HG03175 (cell line): ENCODE measurements around the gene CACNA1G.

Source experiments
- ATAC-seq: cut with Tn5 transposase; IDR thresholded peaks from one replicate; pipeline ENCODE4 v1.9.1; 2021; ENCODE audit warnings: mild to moderate bottlenecking, moderate library complexity; ENCODE audit not compliant: unreplicated experiment

The CACNA1G gene

DNA sequence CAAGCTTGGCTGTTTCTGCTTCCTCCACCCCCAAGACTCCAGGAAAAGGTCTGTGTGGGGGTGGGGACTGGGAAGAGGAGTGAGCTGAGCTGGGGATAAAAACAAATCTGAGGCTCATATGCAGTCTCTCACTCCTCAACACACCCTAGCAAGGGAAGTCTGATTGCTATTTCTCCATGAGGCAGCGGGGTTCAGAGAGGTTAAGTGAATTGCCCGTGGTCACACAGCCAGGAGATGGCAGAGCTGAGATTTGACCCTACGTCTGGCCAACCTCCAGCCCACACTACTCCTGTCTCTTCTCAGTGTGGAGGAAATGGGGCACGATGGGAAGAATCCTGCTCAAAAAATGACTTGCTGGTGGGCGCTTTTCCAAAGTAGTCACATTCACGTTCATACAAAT is 69.4 kb downstream of the CACNA1G start:
- no peak for ATAC-seq

DNA sequence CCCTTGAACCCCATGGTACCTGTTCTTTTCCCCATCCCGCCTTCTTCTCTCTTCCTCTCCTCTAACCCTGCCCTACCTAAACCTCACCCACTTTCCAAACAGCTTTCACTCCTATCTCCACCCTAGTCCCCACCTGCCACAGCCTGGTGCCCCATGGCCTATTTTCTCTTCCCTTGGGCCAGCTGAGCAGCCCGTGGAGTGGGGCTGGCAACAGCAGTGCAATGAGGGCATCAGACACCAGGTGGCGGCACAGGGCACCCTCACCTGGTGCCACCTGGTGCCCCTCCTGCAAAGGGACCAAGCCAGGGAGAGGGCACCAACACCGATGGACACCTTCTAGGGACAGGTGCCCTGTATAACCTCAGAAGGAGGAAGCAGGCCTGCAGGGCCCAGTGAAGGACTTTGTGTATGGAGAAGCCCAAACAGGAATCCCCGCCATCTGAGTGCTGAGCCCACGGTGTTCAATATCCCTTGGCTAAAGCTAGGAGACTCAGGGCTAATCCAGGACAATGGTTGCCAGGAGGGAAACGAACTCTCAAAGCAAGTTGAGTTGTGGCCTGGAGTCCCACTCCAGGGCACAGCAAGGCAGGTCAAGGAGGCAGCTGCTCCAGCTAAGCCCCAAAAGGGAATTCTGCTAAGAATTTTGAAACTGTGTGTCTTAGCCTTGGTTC is 70.1 kb downstream of the CACNA1G start:
- ATAC-seq = no peak

DNA sequence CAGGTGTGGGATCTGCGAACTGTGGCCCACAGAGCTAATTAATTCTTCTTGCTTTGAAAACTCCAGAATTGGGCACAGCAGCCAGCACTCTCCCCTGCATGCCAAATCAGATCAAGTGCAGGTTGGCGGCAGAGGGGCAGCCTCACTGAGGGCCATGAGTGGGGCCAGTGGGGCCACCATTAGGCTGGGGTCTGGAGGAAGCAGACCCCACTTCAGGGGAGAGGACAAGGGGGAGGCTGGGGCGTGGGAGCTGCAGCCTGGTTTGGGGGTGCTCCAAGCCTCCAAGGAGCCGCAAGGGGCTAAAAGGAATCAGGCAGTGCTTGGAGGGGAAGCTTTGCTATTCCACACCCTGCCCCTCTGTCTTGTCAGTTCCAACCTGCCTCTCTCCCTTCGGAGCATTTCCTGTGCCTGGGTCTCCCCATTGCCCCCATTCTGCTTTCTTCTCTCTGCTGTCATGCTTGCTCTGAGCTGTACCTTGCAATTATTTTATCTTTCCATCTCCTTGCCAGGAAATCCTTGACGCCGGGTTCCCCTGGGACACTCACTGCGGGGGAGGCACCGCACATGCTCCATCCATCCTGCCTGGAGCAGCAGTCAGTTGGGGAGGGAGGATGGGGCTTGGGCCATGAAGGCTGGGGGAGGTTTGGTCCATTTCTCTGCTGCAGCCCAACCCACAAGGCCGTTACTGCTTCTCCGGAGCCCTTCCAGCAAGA is 70.8 kb downstream of the CACNA1G start:
- no peak for ATAC-seq

DNA sequence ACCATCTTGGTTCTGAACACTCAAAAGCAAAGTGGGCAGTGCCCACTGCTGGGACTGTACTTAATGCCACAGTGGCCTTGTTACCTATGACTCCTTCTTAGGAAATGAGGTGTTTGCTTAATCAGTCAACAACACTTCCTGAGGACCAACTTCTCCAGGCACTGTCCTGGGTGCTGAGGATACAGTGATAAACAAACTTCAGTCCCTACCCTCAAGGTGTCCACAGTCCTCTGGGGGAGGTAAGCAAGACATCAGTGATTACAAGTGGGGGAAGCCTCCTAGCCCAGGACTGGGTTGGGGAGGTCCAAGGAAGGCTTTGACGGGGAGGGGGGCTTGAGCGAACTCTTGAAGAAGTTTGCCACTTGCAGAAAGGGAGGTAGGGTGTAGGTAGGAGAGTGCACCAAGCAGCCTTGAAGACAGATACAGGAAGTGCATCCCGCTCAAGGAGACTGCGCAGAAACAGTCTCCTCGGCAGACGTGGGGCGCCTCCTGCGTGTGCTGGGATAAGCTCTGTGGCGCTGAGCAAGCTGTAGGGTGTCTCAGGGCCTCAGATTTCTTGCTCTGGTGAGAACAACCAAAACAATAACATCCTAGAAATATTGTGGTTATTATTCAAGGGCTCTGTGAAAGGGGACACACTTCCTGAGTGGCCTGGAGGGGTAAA is 71.5 kb downstream of the CACNA1G start:
- no peak for ATAC-seq

DNA sequence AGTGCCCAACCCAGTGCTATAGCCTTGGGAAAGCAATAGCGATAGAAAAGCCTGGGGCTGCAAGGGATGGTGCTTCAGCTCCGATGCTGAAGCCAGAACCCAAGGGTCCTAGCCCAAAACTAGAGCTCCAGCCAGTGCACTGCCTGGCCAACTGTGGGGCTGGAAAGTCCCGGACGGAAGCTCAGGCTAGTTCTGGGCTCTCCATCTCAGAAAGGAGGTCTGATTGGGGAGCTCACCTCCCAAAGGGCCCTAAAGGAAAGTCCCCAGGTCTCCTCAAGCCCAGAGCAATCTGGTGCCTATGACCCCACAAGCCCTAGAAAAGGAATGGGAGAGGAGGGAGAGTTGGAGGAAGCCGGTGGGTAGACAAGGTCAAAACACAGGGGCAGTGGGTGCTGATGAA is 72.1 kb downstream of the CACNA1G start:
- ATAC-seq = no peak

DNA sequence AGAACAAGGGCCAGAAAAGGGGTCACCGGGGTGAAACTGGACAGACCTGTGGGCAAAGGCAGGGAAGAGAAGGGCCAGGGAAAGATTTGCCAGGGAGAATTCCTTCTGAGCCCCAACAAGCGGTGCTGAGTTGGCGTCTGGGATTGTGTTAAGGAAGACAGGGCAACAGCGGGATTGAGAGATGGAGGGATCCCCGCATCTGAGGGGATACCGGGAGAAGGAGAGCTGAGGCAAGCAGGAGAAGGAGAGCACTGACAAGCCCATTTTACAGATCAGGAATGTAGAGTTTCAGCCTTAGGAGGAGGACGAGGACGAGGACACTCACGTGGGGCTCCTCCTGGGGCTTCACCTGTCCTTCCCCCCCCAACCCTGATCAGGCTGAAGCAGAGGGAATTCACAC is 73.2 kb downstream of the CACNA1G start:
- ATAC-seq = no peak

DNA sequence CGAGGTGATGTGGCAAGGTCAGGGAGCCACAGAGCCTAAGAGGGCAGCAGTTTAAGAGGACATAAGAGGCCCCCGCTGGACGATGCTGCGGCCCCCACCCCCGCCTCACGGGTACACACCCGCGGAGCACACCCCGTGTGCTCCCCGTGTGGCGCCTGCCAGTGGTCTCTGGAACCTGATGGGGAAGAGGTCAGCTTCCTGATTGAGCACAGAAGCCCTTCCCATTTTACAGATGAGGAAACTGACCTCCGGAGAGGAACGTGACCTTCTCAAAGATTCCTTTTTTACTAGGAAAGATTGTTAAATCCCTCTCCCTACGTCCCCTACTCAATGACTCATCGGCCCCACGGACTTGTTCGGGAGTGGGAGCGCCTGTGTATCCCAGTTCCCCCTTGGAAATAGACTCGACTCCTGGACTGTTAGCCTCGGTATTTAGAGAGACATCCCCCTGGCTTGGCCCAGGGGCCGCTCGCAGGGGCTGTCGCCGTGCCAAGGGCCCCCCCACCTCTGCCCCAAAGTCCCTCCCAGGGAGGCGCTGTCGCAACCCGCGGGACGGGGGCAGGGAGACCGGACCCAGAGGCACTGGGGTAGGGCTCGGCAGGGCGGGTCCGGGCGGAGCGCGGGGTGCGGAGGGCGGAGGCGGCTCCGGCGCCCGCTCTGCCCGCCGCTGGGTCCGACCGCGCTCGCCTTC is 73.9 kb downstream of the CACNA1G start, which contains the start of gene ABCC3:
ABCC3 (plus strand) TSS at position 658 of the 691 bp plus-strand sequence. CDS start 56 bp downstream, outside the sequence.
- ATAC-seq = no peak

DNA sequence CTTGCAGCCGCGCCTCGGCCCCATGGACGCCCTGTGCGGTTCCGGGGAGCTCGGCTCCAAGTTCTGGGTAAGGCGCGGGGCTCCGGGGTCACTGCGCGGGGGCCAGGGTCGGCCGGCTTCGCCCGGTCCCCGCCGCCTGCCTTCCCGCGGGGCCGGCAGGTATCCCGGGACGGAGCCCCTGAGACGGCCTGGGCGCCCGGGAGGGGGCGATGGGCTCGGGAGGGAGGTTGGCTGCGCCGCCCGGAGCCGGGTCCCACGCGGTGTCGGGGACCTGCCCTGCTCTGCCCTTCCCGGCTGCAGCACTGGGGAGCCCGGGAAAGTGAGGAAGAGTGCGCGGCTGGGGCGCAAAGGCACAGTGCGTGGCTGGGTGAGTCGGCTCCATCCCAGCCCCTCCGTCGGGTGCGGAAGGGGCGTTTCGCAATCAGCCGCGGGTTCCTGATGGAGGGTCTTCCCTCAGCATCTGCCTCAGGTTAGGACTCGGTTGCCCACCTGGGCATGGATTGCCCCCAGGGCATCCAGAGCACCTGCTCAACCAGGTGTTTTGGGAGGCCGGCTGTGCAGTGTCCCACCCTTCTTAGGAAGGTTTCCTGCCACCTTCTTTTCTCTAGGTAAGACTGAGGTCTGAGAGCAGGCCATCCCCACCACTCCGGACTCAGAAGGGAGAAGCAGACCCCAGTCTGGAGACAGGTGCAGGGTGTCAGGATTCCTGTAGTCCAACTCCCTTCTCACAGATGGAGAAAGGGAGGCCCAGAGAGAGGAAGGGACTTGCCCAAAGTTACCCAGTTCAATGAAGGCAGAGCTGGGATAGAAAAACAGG is 74.6 kb downstream of the CACNA1G start:
- no peak for ATAC-seq

DNA sequence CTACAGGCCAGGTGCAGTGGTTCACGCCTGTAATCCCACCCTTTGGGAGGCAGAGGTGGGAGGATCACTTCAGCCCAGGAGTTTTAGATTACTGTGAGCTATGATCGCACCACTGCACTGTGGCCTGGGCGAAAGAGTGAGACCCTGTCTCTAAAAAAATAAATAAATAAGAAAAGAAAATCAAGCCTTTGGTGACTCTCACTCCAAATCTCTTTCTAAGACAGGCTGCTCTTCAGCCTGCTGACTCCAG is 75.1 kb downstream of the CACNA1G start:
- ATAC-seq = no peak

DNA sequence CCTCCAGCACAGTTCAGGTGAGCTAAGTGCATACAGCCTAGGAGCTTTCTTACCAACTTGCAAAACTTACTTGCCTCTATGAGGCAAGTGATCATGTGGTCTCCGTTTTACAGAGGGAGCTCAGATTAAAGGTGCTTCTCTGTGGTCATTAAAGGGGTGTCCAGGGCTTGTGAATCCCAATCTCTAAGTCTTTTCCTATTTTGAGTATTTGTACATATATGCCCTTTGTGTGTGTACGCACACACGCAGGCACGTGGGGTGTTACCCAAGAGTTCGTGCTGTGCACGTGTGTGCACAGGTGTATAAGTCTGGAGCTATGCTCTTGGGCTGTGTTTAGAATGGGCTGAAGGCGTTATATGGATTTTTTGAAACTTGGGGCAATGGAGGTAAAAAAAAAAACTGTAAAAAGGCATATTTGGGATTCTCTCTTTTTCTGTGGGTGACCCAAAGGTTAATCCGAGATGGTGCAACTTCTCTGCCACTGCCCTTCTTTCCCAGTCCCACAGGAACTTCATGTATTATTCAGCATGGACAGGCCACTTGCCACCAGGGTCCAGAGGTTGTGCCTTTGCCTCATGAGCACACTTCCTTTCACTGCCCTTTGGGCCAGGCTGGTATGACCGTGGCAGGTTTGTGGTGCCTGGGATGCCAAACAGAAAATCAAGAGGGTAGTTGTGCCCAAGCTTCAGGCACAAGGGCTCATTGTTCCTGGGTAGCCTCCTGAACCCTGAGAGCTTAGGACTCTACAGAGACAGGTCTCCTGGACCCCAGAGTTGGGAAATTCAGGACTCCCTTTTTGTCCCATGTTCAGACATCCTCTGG is 75.7 kb downstream of the CACNA1G start:
- no peak for ATAC-seq

DNA sequence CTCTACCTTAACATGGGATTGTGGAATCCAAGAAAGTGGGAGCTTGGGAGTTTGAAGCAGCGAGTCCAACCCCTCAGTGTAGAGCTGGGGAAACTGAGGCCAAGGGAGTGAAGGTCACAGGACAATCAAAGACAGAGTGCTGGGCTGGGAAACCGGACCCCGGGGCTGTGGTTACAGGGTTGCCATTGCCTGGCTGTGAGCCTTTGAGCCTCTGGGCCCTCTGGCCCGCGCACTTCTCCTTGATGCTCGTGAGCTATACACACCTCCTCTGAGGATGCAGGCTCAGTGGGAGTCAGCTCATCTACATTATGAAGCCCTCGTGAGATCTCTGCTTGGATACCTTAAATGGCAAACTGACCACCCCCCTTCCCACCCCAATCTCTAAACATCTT is 76.3 kb downstream of the CACNA1G start:
- no peak for ATAC-seq

DNA sequence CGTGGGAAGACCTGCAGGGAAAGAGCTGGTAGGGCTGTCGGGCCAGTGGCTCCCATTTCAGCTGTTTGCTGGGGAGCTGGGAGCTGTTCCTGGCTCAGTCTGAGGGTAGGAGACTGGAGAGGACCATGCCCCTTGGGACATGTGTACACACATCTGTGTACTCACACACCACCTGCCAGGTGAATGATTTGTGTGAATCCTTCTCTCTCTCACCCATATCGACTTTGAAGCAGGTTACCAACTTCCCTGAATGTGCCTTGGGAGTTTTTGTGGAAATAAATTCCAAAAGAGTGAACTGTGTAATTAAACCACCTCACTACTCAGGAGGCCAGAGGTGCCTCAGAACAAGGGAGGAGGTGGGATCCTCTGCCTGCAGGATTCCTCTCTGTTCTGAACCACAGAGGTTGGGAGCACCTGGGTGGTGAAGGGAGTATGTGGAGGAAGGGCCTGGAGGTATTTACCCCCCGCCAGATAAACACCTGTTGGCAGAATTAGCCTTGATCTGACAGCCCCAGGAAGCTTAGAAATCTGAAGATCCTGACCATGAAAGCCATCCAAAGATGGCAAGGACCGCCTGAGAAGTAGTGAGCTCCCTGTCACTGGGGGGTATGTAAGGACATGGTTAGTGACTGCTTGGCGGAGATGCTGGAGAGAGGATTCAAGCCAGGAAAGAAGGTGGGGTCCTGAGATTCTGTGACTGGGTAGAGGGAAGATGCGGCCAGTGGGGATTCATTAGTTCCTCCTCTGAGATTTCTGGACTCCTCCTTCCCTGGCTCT is 77.5 kb downstream of the CACNA1G start:
- no peak for ATAC-seq

DNA sequence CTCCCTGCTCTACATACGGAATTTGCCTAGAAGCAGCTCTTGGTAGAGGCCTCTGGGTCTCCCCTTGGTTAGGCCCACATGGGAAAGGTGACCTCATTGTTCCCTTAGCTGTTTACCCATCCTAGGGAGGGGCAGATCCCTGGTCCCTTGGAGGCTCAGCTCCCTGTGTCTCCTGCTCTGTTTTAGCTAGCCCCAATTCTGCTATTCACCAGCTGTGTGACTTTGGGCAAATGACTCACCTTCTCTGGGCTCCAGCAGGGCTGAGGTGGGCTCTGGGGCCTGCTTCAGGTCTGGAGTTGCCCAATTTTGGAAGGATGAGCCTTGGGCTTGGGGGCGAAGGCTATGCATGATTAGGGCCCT is 78.1 kb downstream of the CACNA1G start:
- no peak for ATAC-seq

DNA sequence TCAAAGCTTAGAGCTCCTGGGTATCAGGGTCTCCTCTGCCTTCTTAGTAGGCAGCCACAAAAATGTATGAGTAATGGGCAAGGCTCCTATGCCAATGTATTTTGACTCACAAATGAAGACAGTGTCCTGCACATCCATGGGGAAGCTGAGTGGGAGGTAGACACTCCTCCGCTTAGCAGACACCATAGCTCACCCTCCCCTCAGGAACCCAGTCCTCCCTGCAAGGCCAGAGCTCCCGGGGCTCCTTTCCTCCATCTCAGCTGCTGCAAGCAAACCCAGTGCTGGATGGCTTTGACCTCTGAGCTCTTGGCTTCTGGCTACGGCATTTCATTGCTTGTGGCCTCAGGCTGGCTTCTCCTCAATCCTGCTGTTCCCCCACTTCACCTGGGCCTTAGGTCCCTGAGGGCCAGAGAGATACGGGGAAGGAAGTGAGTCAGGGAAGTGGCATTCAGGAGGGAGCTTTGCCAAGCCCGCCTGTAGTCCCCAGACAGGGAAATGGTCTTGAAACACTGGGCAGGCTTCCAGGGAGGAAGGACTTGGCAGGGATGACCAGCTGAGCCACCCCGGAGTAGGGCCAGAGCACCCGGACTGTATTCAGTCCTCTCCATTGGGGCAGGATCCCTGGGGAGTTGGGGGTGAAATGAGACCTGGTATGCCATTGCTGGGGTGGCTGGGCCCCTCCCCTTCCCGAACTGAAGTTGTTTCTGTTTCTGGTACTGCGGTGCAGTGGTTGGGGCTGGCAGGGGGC is 78.6 kb downstream of the CACNA1G start:
- no peak for ATAC-seq

DNA sequence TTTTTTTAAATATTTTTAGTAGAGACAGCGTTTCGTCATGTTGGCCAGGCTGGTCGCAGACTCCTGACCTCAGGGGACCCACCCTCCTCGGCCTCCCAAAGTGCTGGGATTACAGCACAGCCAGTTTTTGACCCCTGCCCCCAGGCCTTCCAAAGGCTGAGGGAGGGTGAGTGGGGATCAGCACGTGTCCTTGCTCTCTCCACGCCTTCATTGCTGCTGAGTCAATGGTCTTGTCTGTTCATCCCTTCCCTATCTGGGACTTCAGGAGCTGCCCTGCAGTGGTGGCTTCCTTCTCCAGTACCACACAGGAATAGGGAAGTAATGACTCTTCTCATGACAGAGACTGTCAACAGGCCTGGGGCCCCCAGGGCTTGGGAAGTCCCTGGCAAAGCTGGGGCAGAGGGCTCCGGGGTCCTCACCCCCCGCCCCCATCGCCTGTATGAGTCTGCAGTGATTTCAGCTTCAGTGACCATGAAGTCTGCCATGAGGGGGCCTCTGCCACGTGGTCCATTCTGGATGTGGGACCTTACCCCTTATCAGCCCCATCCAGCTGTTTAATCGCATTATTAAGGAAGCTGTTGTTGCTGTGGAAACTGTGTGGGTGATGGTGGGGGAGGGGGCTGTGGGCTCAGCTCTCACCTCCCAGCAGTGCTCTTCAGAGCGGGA is 80.3 kb downstream of the CACNA1G start:
- ATAC-seq = no peak

DNA sequence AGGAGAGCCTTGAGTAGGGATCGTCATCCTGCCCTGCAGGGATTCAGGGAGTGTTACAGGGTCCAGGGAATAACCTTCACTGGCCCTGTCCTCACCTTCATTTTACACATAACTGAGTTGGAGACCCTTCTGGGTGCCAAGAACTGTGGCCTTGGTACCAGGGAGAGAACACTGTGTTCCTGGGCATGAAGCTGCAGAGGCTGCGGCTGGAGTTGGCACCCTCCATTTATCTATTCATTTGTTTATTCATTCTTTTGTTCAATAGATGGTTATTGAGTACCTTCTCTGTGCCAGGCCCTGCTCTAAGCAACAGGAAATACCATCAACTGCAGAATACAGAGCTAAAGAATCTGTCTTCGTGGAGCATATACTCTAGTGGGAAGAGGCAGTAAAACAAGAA is 80.8 kb downstream of the CACNA1G start:
- no peak for ATAC-seq

DNA sequence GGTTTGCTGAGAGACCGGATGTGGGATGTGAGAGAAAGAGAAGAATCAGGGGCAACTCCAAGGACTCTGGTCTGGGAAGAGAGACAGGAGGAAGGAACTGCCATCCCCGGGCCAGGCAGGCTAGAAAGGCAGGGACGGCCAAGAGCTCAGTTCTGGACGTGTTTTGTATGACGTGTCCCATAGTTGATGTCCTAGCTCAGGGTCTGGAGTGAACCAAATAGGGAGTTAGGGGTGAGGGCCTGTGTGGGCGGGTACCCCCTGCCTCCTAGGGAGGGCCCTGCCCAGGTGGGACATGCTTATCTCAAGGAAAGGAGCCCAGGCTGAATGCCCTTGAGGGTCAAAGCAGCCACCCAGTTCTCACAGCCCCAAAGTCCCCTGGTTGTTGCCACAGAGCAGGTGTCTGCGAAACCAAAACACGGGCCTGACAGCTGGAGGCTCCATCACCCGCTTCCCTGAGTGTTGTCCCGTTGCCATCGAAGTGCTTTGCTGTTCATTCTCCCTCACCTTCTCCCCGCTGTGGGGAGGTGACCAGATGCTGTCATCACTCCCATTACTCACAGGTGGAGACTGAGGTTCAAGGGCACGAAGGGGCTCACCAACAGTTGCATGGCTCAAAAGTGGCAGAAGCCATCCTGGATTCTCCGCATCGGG is 81.7 kb downstream of the CACNA1G start:
- ATAC-seq = no peak
